H9 (cell line): Measurements from ENCODE around the gene SYCP2L. TPM values are rescaled to one million over a fixed set of nuclear protein-coding genes. Genes with fewer than 3 reads are reported as not detected.

Source experiments
- DNase-seq: peaks from one replicate; pipeline ENCODE4 v3.0.0-alpha.2; 2017
- H2AFZ ChIP-seq: one replicate; pipeline ENCODE4 v1.6.1; 2013; ENCODE audit warnings: mild to moderate bottlenecking, low read length, control low read depth, moderate library complexity
- H2AK5ac ChIP-seq: 2 replicates; pipeline ENCODE4 v1.6.1; 2013; ENCODE audit warnings: low read length, control low read depth, mixed read lengths; ENCODE audit not compliant: insufficient read length
- H2BK120ac ChIP-seq: one replicate; pipeline ENCODE4 v1.6.1; 2013; ENCODE audit warnings: low read depth, mild to moderate bottlenecking, low read length, control low read depth, inconsistent platforms; ENCODE audit not compliant: poor library complexity, severe bottlenecking
- H2BK12ac ChIP-seq: 2 replicates; pipeline ENCODE4 v1.6.1; 2013; ENCODE audit warnings: low read length, control low read depth, mixed read lengths, low read depth; ENCODE audit not compliant: insufficient read length
- H2BK15ac ChIP-seq: 2 replicates; pipeline ENCODE4 v1.6.1; 2013; ENCODE audit warnings: low read depth, low read length, control low read depth
- H2BK20ac ChIP-seq: one replicate; pipeline ENCODE4 v1.6.1; 2013; ENCODE audit warnings: low read depth, mild to moderate bottlenecking, low read length, control low read depth, inconsistent platforms; ENCODE audit not compliant: poor library complexity, severe bottlenecking
- H2BK5ac ChIP-seq: 2 replicates; pipeline ENCODE4 v1.6.1; 2013; ENCODE audit warnings: low read length, control low read depth, mixed read lengths; ENCODE audit not compliant: insufficient read length
- H3K14ac ChIP-seq: 2 replicates; pipeline ENCODE4 v1.6.1; 2013; ENCODE audit warnings: low read length, control low read depth; ENCODE audit not compliant: insufficient read depth
- H3K18ac ChIP-seq: 2 replicates; pipeline ENCODE4 v1.6.1; 2013; ENCODE audit warnings: low read depth, mild to moderate bottlenecking, mixed read lengths, low read length, control low read depth; ENCODE audit not compliant: insufficient read length
- H3K23ac ChIP-seq: 2 replicates; pipeline ENCODE4 v1.6.1; 2013; ENCODE audit warnings: low read length, control low read depth, mixed read lengths, low read depth; ENCODE audit not compliant: insufficient read length
- H3K23me2 ChIP-seq: 2 replicates; pipeline ENCODE4 v1.6.1; 2013; ENCODE audit warnings: low read depth, mild to moderate bottlenecking, mixed read lengths, low read length, control low read depth; ENCODE audit not compliant: insufficient read length, poor library complexity, severe bottlenecking
- H3K27ac ChIP-seq: 2 replicates; pipeline ENCODE4 v1.5.1; 2013; ENCODE audit warnings: low read length, control low read depth, mixed read lengths, low read depth; ENCODE audit not compliant: insufficient read length
- H3K27me3 ChIP-seq: 2 replicates; pipeline ENCODE4 v1.6.1; 2013; ENCODE audit warnings: low read length, control low read depth, inconsistent platforms; ENCODE audit not compliant: insufficient read depth
- H3K4ac ChIP-seq: 2 replicates; pipeline ENCODE4 v1.6.1; 2013; ENCODE audit warnings: low read depth, mild to moderate bottlenecking, control low read depth, inconsistent platforms, low read length, moderate library complexity
- H3K4me1 ChIP-seq: 2 replicates; pipeline ENCODE4 v1.6.1; 2013; ENCODE audit warnings: low read length, control low read depth, inconsistent platforms; ENCODE audit not compliant: insufficient read depth
- H3K4me2 ChIP-seq: 2 replicates; pipeline ENCODE4 v1.6.1; 2013; ENCODE audit warnings: low read length, control low read depth, mixed read lengths; ENCODE audit not compliant: insufficient read length, insufficient read depth
- H3K56ac ChIP-seq: 2 replicates; pipeline ENCODE4 v1.6.1; 2013; ENCODE audit warnings: low read depth, mild to moderate bottlenecking, mixed read lengths, low read length, control low read depth; ENCODE audit not compliant: insufficient read length
- H3K79me1 ChIP-seq: 2 replicates; pipeline ENCODE4 v1.6.1; 2013; ENCODE audit warnings: low read depth, mild to moderate bottlenecking, moderate library complexity, low read length, control low read depth, inconsistent platforms; ENCODE audit not compliant: insufficient read depth, poor library complexity, severe bottlenecking
- H3K79me2 ChIP-seq: 2 replicates; pipeline ENCODE4 v1.6.1; 2013; ENCODE audit warnings: low read length, control low read depth, inconsistent platforms; ENCODE audit not compliant: insufficient read depth
- H3K9ac ChIP-seq: 2 replicates; pipeline ENCODE4 v1.6.1; 2013; ENCODE audit warnings: low read length, control low read depth, mixed read lengths; ENCODE audit not compliant: insufficient read length; ENCODE audit errors: extremely low read depth
- H3K9me3 ChIP-seq: one replicate; pipeline ENCODE4 v1.6.1; 2013; ENCODE audit warnings: low read depth, low read length, inconsistent platforms; ENCODE audit not compliant: control insufficient read depth
- H3T11ph ChIP-seq: one replicate; pipeline ENCODE4 v1.6.1; 2013; ENCODE audit warnings: mild to moderate bottlenecking, low read length, control low read depth, inconsistent platforms
- H4K20me1 ChIP-seq: one replicate; pipeline ENCODE4 v1.6.1; 2013; ENCODE audit not compliant: control insufficient read depth, insufficient read length, insufficient read depth
- H4K5ac ChIP-seq: 2 replicates; pipeline ENCODE4 v1.6.1; 2013; ENCODE audit warnings: low read depth, mild to moderate bottlenecking, mixed read lengths, low read length, control low read depth; ENCODE audit not compliant: insufficient read length
- H4K8ac ChIP-seq: replicated peaks from 2 replicates; pipeline ENCODE4 v1.6.1; 2013; ENCODE audit warnings: low read length, control low read depth, mixed read lengths, low read depth; ENCODE audit not compliant: insufficient read length
- H4K91ac ChIP-seq: 2 replicates; pipeline ENCODE4 v1.6.1; 2013; ENCODE audit warnings: low read depth, mild to moderate bottlenecking, moderate library complexity, mixed read lengths, low read length, control low read depth; ENCODE audit not compliant: insufficient read length
- H3K27ac Mint-ChIP-seq, 3 experiments: 2 replicates in 2 of 3; 3 replicates in 1 of 3; pipeline ENCODE4 v1.8.0; 2020 to 2021; ENCODE audit warnings: mixed read lengths in 3 of 3, mild to moderate bottlenecking in 1 of 3, moderate library complexity in 1 of 3
- H3K27me3 Mint-ChIP-seq: 2 replicates; pipeline ENCODE4 v1.8.0; 2021; ENCODE audit warnings: low read depth, mild to moderate bottlenecking, moderate library complexity, mixed read lengths
- H3K36me3 Mint-ChIP-seq, 3 experiments: 2 replicates in 2 of 3; 3 replicates in 1 of 3; pipeline ENCODE4 v1.8.0; 2020 to 2021; ENCODE audit warnings: low read depth in 3 of 3, mixed read lengths in 3 of 3; ENCODE audit not compliant: insufficient read depth in 1 of 3
- H3K4me1 Mint-ChIP-seq, 2 experiments: 2 replicates each; pipeline ENCODE4 v1.8.0; 2020; ENCODE audit warnings: mixed read lengths in 2 of 2
- H3K4me3 Mint-ChIP-seq, 2 experiments: 2 replicates in 1 of 2; 3 replicates in 1 of 2; pipeline ENCODE4 v1.8.0; 2020 to 2021; ENCODE audit warnings: mild to moderate bottlenecking in 2 of 2, mixed read lengths in 2 of 2, moderate library complexity in 1 of 2
- H3K9me3 Mint-ChIP-seq, 2 experiments: 2 replicates in 1 of 2; 3 replicates in 1 of 2; pipeline ENCODE4 v1.8.0; 2020; ENCODE audit warnings: mild to moderate bottlenecking in 2 of 2, mixed read lengths in 2 of 2, moderate library complexity in 1 of 2
- CTCF ChIP-seq: fragments of 200-600 bp; sonication (generic); conservative IDR thresholded peaks from 3 replicates; pipeline ENCODE4 v1.8.0; 2021; ENCODE audit warnings: antibody characterized with exemption, mild to moderate bottlenecking
- whole genome bisulfite sequencing: extraction: QIAGEN DNeasy Blood & Tissue Kit; methylation state at CpG from one replicate; pipeline ENCODE4 v1.1.7; 2013; ENCODE audit warnings: missing lambda C conversion rate, low lambda C conversion rate, mixed read lengths; ENCODE audit not compliant: insufficient read length; ENCODE audit errors: extremely low coverage; 5-methylcytosine and 5-hydroxymethylcytosine counted together
- total RNA-seq: library from RNA; stranded (reverse); gene quantifications from 2 replicates; pipeline ENCODE4 v1.2.1, GENCODE V29; 2021

SYCP2L gene
- total RNA-seq, 1 experiment from 2014 or later: 3.5 TPM

- Histone ChIP-seq H3K56ac (no peak overlapping the region), H2BK15ac (no peak overlapping the region), H4K5ac (no peak overlapping the region), H2BK5ac (no peak overlapping the region), H3K4me2 (no peak overlapping the region), H3K14ac (no peak overlapping the region), H4K8ac (no peak overlapping the region), H4K91ac (no peak overlapping the region), H2BK120ac (no peak overlapping the region), H2AK5ac (no peak overlapping the region), H3T11ph (no peak overlapping the region), H3K27me3 (no peaks in the 10 kb centered on the region), H2BK20ac (no peak overlapping the region), H3K79me2 (no peaks in the 10 kb centered on the region), H3K4me1 (no peaks in the 10 kb centered on the region; the same call in 1 of the 2 replicates), H3K79me1 (no peaks in the 10 kb centered on the region), H3K27ac (no peak overlapping the region), H3K23ac (no peak overlapping the region), H3K9ac (no peak overlapping the region), H4K20me1 (no peaks in the 10 kb centered on the region), H3K23me2 (no peaks in the 10 kb centered on the region), H3K9me3 (no peaks in the 10 kb centered on the region), H2BK12ac (no peak overlapping the region), H3K18ac (no peak overlapping the region), H3K4ac (no peak overlapping the region), H2AFZ (no peak overlapping the region)
- Mint-ChIP-seq H3K4me1 (peaks cover 15 to 16% of the 10 kb centered on the region in 2 experiments), H3K27me3 (no peaks in the 10 kb centered on the region; the same call in none of the 2 replicates), H3K9me3 (no peaks in the 10 kb centered on the region), H3K36me3 (no peaks in the 10 kb centered on the region), H3K4me3 (no peak overlapping the region), H3K27ac (no peak overlapping the region)
- no peak for DNase-seq
- TF ChIP-seq CTCF: no peak
- no CpG with 5 or more reads among the region's 10 CpGs for WGBS
Observed at GRCh38 chr6:11007715-11008608, 121.1 kb downstream of the SYCP2L start.
